Astrocyte (in vitro differentiated cells and primary cell): Measurements from ENCODE around the gene PLXND1. TPM values are rescaled to one million over a fixed set of nuclear protein-coding genes. Genes with fewer than 3 reads are reported as not detected.
A peak's percentile ranks its signal among the peaks of the same experiment; 100 is the strongest.

Source experiments
- DNase-seq: peaks from one replicate; pipeline ENCODE4 v3.0.0-alpha.2; 2010; ENCODE audit warnings: low read depth
- FAIRE-seq: peaks from 2 replicates; lab custom pipeline; 2011; peaks lifted over from hg19 to GRCh38; lab: Jason Lieb, UNC
- H2AFZ ChIP-seq: 2 replicates; pipeline ENCODE4 v1.6.0; 2012; ENCODE audit warnings: low read depth, low read length, inconsistent platforms
- H3K27ac ChIP-seq: 2 replicates; pipeline ENCODE4 v1.5.1; 2011; ENCODE audit warnings: low read depth, low read length, inconsistent platforms
- H3K27me3 ChIP-seq: 2 replicates; pipeline ENCODE4 v1.6.0; 2011; ENCODE audit warnings: low read length, inconsistent platforms; ENCODE audit not compliant: insufficient read depth
- H3K36me3 ChIP-seq: 2 replicates; pipeline ENCODE4 v1.5.1; 2011; ENCODE audit warnings: low read length, inconsistent platforms; ENCODE audit not compliant: insufficient read depth
- H3K4me1 ChIP-seq: 2 replicates; pipeline ENCODE4 v1.5.1; 2011; ENCODE audit warnings: low read length, inconsistent platforms; ENCODE audit not compliant: insufficient read depth
- H3K4me2 ChIP-seq: 2 replicates; pipeline ENCODE4 v1.6.0; 2012; ENCODE audit warnings: low read length, inconsistent platforms
- H3K4me3 ChIP-seq: 2 replicates; pipeline ENCODE4 v1.5.1; 2011; ENCODE audit warnings: low read depth, mild to moderate bottlenecking, low read length, inconsistent platforms; ENCODE audit not compliant: insufficient read depth
- H3K79me2 ChIP-seq: 2 replicates; pipeline ENCODE4 v1.6.0; 2012; ENCODE audit warnings: mild to moderate bottlenecking, low read length, inconsistent platforms; ENCODE audit not compliant: insufficient read depth
- H3K9ac ChIP-seq: 2 replicates; pipeline ENCODE4 v1.6.0; 2012; ENCODE audit warnings: mild to moderate bottlenecking, low read length, inconsistent platforms
- H3K9me3 ChIP-seq: 2 replicates; pipeline ENCODE4 v1.5.1; 2012; ENCODE audit warnings: low read depth, mild to moderate bottlenecking, low read length, inconsistent platforms; ENCODE audit not compliant: insufficient read depth
- H4K20me1 ChIP-seq: 2 replicates; pipeline ENCODE4 v1.6.0; 2012; ENCODE audit warnings: low read length, inconsistent platforms; ENCODE audit not compliant: insufficient read depth
- H3K27ac Mint-ChIP-seq: one replicate; pipeline ENCODE4 v1.8.0; 2021; ENCODE audit warnings: mild to moderate bottlenecking, mixed read lengths; ENCODE audit not compliant: unreplicated experiment
- H3K27me3 Mint-ChIP-seq: one replicate; pipeline ENCODE4 v1.8.0; 2021; ENCODE audit warnings: low read depth, mixed read lengths; ENCODE audit not compliant: unreplicated experiment
- H3K36me3 Mint-ChIP-seq: one replicate; pipeline ENCODE4 v1.8.0; 2021; ENCODE audit warnings: low read depth, mixed read lengths; ENCODE audit not compliant: unreplicated experiment
- H3K4me1 Mint-ChIP-seq: one replicate; pipeline ENCODE4 v1.8.0; 2021; ENCODE audit warnings: low read depth, mixed read lengths; ENCODE audit not compliant: unreplicated experiment
- H3K4me3 Mint-ChIP-seq: one replicate; pipeline ENCODE4 v1.8.0; 2021; ENCODE audit warnings: mild to moderate bottlenecking, moderate library complexity, mixed read lengths; ENCODE audit not compliant: unreplicated experiment
- H3K9me3 Mint-ChIP-seq: one replicate; pipeline ENCODE4 v1.8.0; 2021; ENCODE audit warnings: mild to moderate bottlenecking, mixed read lengths; ENCODE audit not compliant: unreplicated experiment
- EZH2 ChIP-seq: IDR thresholded peaks from 2 replicates; pipeline ENCODE4 v1.6.1; 2012; ENCODE audit warnings: mild to moderate bottlenecking, low read length, inconsistent platforms; ENCODE audit not compliant: insufficient read depth
- total RNA-seq: library from RNA; stranded (reverse); gene quantifications from 2 replicates; pipeline ENCODE4 v1.2.1, GENCODE V29; 2021
- TF ChIP-seq, protein P1 (sequence below): IDR thresholded peaks from 2 replicates; pipeline ENCODE4 v1.5.1; 2011; ENCODE audit warnings: low read depth, mild to moderate bottlenecking, inconsistent platforms, low read length, moderate library complexity; ENCODE audit not compliant: insufficient read depth

The PLXND1 gene
- total RNA-seq, 1 donor from 2014 or later = 184 TPM

DNA sequence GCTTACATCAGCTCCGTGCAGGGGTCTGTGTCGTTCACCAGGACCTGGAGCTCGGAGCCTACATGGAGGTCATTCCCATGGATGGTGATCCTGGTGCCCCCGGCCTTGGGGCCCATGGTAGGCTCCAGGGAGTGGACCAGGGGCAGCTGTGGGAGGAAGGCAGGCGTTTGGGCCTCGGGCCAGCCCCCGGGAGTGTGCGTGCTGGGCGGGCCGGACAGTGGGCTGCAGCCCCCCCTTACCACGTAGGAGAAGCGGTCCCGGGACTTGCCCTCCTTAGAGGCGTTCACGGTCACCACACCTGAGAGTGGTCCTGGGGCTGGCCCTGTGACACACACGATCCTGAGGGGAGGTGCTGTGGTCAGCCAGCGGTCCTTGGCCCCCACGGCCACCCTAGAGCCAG, 33.9 kb downstream of the PLXND1 start:
- TF ChIP-seq, protein P1, sequence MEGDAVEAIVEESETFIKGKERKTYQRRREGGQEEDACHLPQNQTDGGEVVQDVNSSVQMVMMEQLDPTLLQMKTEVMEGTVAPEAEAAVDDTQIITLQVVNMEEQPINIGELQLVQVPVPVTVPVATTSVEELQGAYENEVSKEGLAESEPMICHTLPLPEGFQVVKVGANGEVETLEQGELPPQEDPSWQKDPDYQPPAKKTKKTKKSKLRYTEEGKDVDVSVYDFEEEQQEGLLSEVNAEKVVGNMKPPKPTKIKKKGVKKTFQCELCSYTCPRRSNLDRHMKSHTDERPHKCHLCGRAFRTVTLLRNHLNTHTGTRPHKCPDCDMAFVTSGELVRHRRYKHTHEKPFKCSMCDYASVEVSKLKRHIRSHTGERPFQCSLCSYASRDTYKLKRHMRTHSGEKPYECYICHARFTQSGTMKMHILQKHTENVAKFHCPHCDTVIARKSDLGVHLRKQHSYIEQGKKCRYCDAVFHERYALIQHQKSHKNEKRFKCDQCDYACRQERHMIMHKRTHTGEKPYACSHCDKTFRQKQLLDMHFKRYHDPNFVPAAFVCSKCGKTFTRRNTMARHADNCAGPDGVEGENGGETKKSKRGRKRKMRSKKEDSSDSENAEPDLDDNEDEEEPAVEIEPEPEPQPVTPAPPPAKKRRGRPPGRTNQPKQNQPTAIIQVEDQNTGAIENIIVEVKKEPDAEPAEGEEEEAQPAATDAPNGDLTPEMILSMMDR = no peak
- no peak for TF ChIP-seq EZH2
- H3K79me2 ChIP-seq = no peaks in the 10 kb centered on the region
- H4K20me1 ChIP-seq = no peaks in the 10 kb centered on the region
- Mint-ChIP-seq H3K4me3 (no peak overlapping the region), H3K9me3 (no peaks in the 10 kb centered on the region), H3K36me3 (peaks cover 8% of the 10 kb centered on the region), H3K27me3 (no peaks in the 10 kb centered on the region), H3K4me1 (no peaks in the 10 kb centered on the region), H3K27ac (no peak overlapping the region)
- no peak overlapping the region for H2AFZ ChIP-seq
- H3K4me2 ChIP-seq = no peak overlapping the region
- DNase-seq (no peak), FAIRE-seq (no peak)
- H3K9ac ChIP-seq = no peak overlapping the region
- no peaks in the 10 kb centered on the region for H3K9me3 ChIP-seq
- H3K4me3 ChIP-seq = no peak overlapping the region
- H3K27me3 ChIP-seq = no peaks in the 10 kb centered on the region
- no peak overlapping the region for H3K27ac ChIP-seq
- H3K4me1 ChIP-seq = no peaks in the 10 kb centered on the region
- peaks cover 4% of the 10 kb centered on the region for H3K36me3 ChIP-seq

DNA sequence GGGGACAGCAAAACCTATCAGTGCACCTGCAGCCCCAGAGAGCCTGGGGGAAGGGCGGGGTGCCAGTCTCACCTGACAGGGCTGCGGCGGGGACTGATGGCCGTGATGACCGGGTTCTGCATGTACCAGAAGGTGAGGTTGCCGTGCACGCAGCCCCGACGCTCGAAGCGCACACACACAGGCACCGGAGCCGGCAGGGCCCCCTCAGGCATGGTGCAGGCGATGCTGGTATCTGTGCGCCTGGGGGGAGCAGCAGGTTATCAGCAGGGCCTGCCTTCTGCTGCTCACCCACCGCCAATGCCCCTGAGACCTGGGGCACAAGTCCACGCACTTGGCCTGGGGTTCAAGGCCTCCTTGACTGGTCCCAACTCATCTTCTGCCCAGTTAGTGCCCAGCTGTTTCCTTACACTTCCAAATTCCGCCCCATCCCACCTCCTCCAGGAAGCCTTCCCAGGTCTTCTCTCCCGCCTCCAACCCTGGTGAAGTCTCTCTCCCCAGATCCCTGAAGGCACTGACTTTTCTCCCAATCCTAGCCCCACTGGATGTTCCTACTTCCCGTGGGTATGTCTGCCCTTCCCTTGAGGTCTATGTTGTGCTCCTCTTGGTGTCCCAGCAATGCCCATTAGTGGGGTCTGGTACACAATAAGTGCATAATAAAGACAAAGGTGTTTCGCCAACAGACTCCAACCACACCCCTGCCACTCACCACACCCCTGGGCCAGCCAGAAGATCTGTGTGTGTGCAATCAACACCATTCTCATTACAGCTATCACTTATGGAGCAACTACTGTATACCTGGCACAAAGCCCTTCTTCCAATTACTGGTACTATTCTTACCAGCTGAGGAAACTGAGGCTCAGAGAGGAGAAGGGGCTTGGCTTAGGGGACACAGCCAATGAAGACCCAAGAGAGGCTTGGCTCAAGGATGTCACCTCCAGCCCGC, 34.6 kb downstream of the PLXND1 start:
- H3K36me3 Mint-ChIP-seq = peaks cover 8% of the 10 kb centered on the region
- Histone ChIP-seq H3K36me3 (peaks cover 4% of the 10 kb centered on the region), H4K20me1 (no peaks in the 10 kb centered on the region), H3K79me2 (no peaks in the 10 kb centered on the region), H3K9ac (no peak overlapping the region), H3K4me1 (no peaks in the 10 kb centered on the region), H2AFZ (no peak overlapping the region), H3K4me3 (no peak overlapping the region), H3K27me3 (no peaks in the 10 kb centered on the region), H3K4me2 (no peak overlapping the region), H3K27ac (no peak overlapping the region), H3K9me3 (no peaks in the 10 kb centered on the region)
- H3K27me3 Mint-ChIP-seq = no peaks in the 10 kb centered on the region
- no peaks in the 10 kb centered on the region for H3K9me3 Mint-ChIP-seq
- FAIRE-seq = no peak
- H3K4me3 Mint-ChIP-seq = peak overlapping the region; percentile 4
- H3K27ac Mint-ChIP-seq = no peak overlapping the region
- no peak for DNase-seq
- no peaks in the 10 kb centered on the region for H3K4me1 Mint-ChIP-seq
- no peak for TF ChIP-seq EZH2
- TF ChIP-seq, protein P1 = no peak

DNA sequence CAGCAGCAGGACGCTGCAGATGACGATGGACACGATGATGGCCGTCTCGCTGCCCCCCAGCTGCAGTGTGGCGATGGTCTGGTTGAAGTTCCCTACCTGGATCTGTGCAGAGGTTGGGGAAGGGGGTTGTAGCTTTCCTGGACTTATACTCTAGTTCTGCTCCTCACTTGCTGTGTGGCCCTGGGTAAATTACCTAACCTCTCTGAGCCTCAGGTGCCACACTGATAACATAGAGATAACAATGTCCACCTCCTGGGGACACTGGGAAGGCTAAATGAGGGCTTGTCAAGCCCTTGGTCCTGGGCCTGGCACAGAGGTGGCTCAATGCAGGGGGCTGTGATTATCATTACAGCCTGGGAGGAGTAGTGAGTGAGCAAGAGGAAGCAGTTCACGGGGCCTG, 36.6 kb downstream of the PLXND1 start:
- no peaks in the 10 kb centered on the region for H3K79me2 ChIP-seq
- no peak overlapping the region for H3K4me3 ChIP-seq
- DNase-seq = no peak
- H3K9ac ChIP-seq = no peak overlapping the region
- H3K27ac ChIP-seq = no peak overlapping the region
- H3K27me3 ChIP-seq = no peaks in the 10 kb centered on the region
- Mint-ChIP-seq H3K4me3 (peak overlapping the region; percentile 14), H3K4me1 (no peaks in the 10 kb centered on the region), H3K9me3 (no peaks in the 10 kb centered on the region), H3K36me3 (peaks cover 8% of the 10 kb centered on the region), H3K27me3 (no peaks in the 10 kb centered on the region), H3K27ac (peak overlapping the region; percentile 47)
- peaks cover 4% of the 10 kb centered on the region for H3K36me3 ChIP-seq
- no peaks in the 10 kb centered on the region for H4K20me1 ChIP-seq
- H3K4me2 ChIP-seq = no peak overlapping the region
- no peak overlapping the region for H2AFZ ChIP-seq
- FAIRE-seq = no peak
- no peaks in the 10 kb centered on the region for H3K9me3 ChIP-seq
- TF ChIP-seq, protein P1 = no peak
- no peak for TF ChIP-seq EZH2
- no peaks in the 10 kb centered on the region for H3K4me1 ChIP-seq
